GM21717 (cell line): Measurements from ENCODE around the gene SCOC.

Experiments used
- ATAC-seq: cut with Tn5 transposase; IDR thresholded peaks from one replicate; pipeline ENCODE4 v1.9.1; 2021; ENCODE audit warnings: mild to moderate bottlenecking, moderate library complexity; ENCODE audit not compliant: unreplicated experiment

SCOC gene

DNA sequence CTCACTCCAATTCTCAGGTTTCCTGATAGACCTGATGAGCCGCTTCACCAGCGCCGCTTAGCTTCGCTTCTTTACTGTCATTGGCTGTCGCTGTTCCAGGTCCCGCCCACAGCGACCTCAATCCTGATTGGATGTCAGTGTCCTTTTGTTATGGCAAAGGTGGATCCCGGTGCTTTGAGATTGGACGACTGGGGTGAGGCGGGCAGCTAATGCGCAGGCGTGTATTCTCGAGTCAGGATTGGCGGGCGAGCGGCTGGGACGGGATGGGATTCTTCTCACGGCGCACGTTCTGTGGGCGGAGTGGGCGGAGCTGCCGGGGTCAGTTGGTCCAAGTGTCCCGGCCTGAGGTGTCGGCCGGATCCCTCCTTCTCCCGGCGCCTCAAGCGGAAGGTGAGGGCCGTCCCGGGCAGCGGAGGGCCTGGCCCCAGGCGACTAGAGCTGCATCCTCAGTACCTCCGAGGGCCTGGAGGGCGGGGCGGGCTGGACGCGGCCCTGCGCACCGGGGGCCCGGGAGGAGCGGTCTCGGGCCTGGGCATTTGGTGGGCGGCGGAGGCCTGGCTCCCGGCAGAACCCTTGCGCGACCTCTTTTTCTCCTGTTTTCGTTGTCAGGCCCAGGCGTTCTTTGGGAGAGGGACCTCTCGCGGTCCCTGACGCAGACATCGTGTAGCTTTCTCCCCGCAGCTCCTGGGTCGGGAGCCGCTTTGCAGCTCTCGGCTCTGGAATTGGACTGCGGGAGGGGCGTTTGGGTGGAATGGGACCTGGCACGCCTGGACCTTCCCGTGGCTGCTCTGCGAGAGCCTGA lies at the start of gene SCOC:
SCOC (plus strand) TSS at position 319 of the 802 bp plus-strand sequence. CDS start 5,525 bp downstream, outside the sequence.
- peak; percentile 96 for ATAC-seq

DNA sequence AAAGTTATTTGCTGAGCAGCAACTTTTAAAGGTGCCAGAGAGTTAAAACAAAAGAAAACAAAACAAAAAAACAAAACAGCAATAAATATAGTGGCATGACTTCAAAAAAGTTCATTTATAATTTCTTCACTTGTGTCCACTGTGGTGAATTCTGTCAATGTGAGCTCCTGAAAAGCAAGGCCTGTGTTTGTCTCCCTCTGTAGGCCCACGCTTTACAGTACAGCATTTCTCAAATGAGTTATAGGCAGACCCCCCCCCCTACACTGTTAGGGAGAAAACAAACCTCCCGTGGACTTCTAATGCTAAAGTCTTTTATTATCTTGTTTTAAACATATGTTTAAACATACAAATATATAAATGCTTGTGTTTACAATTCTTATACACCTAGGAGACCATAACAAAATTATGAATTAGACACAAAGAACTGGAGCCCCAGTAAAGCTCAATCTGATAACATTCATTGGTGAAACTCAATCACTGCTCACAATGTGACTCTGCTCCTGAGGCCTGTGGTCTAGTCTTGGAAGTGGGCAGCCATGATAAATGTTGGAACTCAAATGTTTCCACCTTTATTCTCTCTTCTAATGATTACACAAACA lies 47.0 kb upstream of the SCOC start:
- no peak for ATAC-seq

GRCh38 chr4:140330311-140330900 lies 43.0 kb upstream of the SCOC start:
- ATAC-seq = no peak

DNA sequence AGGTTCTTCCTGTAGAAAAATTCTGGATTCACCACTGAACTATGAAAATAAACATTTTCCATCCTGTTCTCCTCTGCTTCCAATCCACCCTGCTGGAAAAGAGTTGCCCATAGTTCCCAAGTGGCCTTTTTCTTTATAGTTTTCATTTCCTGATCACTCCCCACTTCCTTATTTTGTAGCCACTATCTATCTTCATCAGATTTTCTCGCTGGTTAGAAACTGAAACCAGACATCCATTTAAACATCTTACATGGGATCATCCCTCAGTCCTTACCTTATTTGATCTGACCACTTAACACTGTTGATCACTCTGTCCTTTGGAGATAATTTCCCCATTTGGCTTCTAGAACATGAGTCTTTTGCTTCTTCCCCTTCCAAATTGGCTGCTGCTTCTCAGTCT lies 42.2 kb upstream of the SCOC start:
- ATAC-seq = no peak

DNA sequence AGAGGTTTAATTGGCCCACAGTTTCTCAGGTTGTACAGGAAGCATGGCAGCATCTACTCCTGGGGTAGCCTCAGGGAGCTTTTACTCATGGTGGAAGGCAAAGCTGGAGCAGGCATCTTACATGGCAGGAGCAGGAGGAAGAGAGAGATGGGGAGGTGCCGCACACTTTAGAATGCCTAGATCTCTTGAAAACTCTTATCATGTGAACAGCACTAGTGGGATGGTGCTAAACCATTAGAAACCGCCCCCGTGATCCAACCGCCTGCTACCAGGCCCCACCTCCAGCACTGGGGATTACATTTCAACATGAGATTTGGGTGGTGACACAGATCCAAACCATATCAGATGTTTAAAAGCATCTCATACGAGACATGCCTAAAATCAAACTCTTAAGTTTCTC lies 41.6 kb upstream of the SCOC start:
- no peak for ATAC-seq

GRCh38 chr4:140332734-140333133 lies 40.7 kb upstream of the SCOC start:
- no peak for ATAC-seq

DNA sequence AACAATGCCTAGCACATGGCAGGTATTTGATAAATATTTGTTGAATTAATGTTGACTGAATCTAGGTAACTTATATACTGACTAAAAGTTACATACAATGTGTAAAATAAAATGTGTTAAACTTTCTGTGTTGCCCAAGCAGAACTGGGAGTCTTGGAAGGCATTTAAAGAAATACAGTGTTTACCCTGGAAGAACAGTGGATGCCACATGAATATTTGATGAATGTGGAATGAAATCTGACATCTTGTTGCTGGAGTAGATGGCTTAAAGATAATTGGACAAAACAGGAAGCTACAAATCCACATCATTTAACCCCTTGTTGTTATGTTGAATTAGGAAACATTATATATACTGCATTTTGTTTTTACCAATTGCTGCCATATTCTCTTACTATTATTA lies 39.9 kb upstream of the SCOC start:
- no peak for ATAC-seq

DNA sequence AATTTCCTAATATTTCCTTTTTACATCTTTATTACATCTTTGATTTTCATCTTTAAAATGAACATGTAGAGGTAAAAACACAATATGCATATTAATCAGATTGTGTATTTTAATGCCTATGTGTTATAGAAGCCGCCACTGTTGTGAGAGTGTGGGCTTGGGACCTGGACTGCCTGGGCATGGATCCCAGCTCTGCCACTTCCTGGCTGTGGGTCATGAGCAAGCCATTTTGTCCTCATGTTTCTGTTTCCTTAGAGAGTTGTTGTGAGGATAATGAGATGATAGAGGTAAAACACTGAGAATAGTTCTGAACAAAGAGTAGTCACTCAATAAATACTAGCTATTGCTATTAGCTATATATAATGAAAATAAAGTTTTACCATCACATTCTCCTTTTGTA lies 38.4 kb upstream of the SCOC start:
- no peak for ATAC-seq

GRCh38 chr4:140336730-140337129 lies 36.7 kb upstream of the SCOC start:
- ATAC-seq = no peak

DNA sequence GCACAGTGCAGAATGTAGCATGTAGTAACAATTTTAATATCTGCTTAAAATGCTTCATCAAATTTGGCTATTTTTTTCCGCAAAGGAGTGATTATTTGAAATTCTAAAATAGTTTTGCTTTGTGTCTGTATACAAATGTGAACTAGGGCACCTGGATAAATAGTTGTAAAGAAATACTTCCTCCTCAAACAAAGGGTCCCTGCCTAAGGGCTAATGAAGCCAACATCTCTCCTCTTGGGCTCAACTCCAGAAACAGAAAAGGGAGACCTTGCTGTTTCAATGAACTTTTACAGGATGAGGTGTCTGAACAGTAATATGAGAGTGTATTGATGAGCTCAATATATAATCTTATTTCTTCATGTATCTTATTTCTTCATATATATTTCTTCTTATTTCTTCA lies 30.8 kb upstream of the SCOC start:
- ATAC-seq = no peak

DNA sequence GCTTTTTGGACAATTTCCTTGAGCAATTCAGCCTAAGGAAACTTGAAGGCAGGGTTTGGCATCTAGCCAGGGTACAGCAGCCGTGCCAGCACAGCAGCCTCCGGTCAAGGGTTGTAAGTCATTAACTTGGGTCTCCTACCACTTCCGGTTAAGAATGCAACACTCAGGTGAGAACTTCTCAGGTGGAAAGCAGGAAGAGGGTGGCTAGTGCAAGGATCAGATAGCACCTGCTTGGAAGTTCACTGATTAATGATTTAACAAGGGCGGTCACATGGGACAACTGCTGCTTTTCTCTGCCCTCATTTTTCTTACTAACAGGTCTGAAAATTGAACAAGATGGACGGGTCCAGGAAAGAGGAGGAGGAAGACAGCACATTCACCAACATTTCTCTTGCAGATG lies 30.1 kb upstream of the SCOC start:
- ATAC-seq = no peak

GRCh38 chr4:140344101-140344500 lies 29.3 kb upstream of the SCOC start:
- ATAC-seq = no peak

GRCh38 chr4:140344621-140345020 lies 28.8 kb upstream of the SCOC start:
- no peak for ATAC-seq

GRCh38 chr4:140346136-140346535 lies 27.3 kb upstream of the SCOC start:
- ATAC-seq = no peak

- no peak for ATAC-seq
These were observed 23.6 kb upstream of the SCOC start for GRCh38 chr4:140349816-140350215.

DNA sequence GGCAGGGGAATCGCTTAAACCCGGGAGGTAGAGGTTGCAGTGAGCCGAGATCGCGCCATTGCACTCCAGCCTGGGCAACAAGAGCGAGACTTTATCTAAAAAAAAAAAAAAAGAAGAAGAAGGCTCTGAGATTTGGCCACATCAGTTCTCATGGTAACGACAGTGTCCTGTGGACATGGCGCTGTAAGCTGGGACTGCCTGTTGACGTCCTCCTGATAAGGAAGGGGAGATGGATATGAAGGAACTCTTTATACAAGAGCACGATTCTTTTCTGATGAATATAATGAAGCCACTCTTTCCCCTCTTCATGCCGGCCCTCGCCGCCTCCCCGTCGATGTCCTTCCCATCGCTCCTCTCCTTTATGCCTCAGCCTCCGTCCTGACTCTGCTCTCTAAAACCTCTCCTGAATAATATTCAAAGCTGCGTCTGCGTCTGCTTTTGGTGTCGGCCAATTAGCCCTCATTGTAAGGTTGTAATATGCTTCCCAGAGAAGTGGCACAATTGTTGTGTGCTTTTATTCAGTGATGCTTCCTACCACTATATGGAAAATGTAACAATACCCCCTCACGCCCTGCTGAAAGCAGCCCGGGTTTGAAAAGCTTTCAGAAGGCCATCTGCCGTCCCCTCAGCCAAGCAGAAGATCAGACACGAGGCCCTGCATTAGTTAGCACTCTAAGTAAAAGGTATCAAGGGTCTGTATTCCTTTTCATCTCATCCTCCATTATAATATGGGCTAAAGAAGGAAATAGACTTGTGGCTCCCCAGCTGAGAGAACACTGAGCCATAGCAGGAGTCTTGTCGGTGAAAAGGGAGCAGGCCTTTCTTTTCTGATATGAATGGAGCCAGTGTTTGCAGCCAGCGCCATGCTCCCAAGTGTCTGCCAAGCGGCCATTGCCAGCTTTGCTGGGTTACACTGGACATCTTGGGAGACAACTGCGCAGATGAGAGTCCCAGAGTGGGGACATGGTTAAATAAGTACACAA lies 22.1 kb upstream of the SCOC start:
- ATAC-seq = no peak

- ATAC-seq = no peak
These were observed 19.7 kb upstream of the SCOC start for GRCh38 chr4:140353786-140354185.

GRCh38 chr4:140355288-140355687 lies 18.2 kb upstream of the SCOC start:
- no peak for ATAC-seq

DNA sequence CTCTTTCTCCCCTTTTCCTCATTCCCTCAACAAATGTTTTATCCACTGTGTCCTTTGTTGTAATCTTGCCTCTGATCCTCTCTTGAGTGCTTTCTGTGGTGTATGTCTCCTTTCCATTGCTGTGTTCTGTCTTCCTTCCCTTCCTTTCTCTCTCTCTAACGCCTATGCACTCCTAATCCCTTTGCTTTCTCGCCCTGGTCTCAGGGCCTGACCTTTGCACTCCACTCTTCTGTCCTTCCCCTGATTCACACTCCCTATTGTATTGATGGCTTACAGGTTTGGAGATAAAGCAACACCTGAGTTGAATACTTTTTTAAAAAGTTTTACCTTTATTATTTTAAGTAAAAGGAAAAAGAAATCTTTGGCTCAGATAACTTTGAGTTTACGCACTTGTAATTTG lies 15.6 kb upstream of the SCOC start:
- no peak for ATAC-seq

- ATAC-seq = no peak
These were observed 15.2 kb upstream of the SCOC start for GRCh38 chr4:140358281-140358680.
